Measurements from ENCODE around the gene MEAK7. TPM values are rescaled to one million over a fixed set of nuclear protein-coding genes. Genes with fewer than 3 reads are reported as not detected.

The MEAK7 gene
- 19.7 and 19.9 TPM in 2 replicates for total RNA-seq

DNA sequence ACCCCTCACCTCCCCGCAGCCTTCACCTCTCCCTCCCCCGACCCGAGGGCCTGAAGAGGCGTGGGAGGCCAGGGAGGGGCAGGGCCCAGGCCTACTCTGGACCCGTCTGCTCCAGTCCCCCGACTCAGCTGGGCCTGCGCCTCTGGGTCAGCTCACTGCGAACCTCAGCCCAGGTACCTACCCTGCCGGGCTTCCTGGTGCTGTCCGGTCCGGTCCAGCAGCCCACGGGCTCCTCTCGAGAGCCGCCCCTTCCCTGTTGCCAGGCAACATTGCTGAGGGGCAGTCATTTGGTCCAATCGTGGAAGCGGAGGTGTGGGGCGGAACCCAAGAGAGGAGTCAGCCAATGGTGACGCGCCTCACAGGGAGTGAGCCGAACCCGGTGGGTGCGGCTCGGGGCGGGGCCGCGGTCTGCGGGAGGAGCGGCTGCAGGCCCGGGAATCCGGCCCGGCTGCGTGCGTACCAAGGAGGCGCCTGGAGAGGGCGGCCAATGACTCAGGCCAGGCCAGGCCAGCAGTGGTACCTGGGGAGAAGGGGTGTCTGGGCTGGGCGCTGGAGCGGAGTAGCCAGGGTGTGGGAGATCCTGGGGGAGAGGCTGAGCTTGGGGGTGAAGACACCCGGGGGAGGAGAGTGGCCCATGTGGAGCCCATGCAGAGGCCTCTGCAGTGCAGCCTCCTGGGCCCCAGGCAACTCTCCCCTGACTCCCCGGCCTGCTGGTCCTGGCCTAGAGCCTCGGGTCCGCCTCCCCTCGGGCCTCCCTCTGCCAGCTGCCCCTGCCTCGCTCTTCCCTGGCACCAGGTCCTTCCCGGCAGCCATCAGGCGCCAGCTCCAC is at the start of gene MEAK7:
Gene MEAK7, minus strand, starts transcription at position 240 of the 829 bp plus-strand sequence. CDS start 6,573 bp downstream, outside the sequence.

Other genes with a start within 250 kb of the MEAK7 start
- not detected in 2 replicates for gene WFDC1, start 209.8 kb downstream of the MEAK7 start, total RNA-seq
- not detected in 2 replicates for gene ATP2C2, start 136.1 kb downstream of the MEAK7 start, total RNA-seq
- gene COTL1, start 113.4 kb upstream of the MEAK7 start, total RNA-seq = 137 and 169 TPM in 2 replicates
- gene KLHL36, start 143.9 kb upstream of the MEAK7 start, total RNA-seq = 43.6 and 45.9 TPM in 2 replicates
- gene USP10, start 195.3 kb upstream of the MEAK7 start, total RNA-seq = 92.3 and 101 TPM in 2 replicates